Endothelial cell of umbilical vein (primary cell): ENCODE measurements around the gene MAP4K4. TPM values are rescaled to one million over a fixed set of nuclear protein-coding genes. Genes with fewer than 3 reads are reported as not detected.

ENCODE experiments used
- BruUV-seq: library from RNA; stranded (reverse); fragments of 400-500 nt; replicated peaks from 2 replicates; lab custom pipeline; 2021; lab: Mats Ljungman, UMichigan
- CTCF ChIA-PET: fragments of 300-600, 350-600 bp; sonication (Branson Sonifier 250); formaldehyde crosslinking; loops from one replicate; lab custom pipeline; 2021; ENCODE audit warnings: antibody characterized with exemption, inconsistent platforms; lab: Charles Lee
- POLR2A ChIA-PET: fragments of 300-600, 350-600 bp; sonication (Branson Sonifier 250); formaldehyde crosslinking; loops from one replicate; lab custom pipeline; 2021; ENCODE audit warnings: antibody characterized with exemption, inconsistent platforms; lab: Charles Lee
- DNase-seq: peaks from one replicate; pipeline ENCODE4 v3.0.0-alpha.2; 2011; ENCODE audit warnings: low read depth, low spot score
- FAIRE-seq: peaks from 2 replicates; lab custom pipeline; 2011; peaks lifted over from hg19 to GRCh38; lab: Jason Lieb, UNC
- H2AFZ ChIP-seq: 2 replicates; pipeline ENCODE4 v1.6.0; 2012; ENCODE audit warnings: low read depth, low read length, control low read depth, inconsistent platforms
- H3K27ac ChIP-seq: 2 replicates; pipeline ENCODE4 v1.5.1; 2011; ENCODE audit warnings: low read depth, mild to moderate bottlenecking, control low read depth, low read length, moderate library complexity; ENCODE audit not compliant: insufficient read depth
- H3K27me3 ChIP-seq, 2 experiments: 2 replicates each; pipeline versions ENCODE4 v1.6.0 to v1.6.1; 2011; ENCODE audit warnings: low read length in 2 of 2, mixed read lengths in 1 of 2; ENCODE audit not compliant: control insufficient read depth in 2 of 2, insufficient read depth in 2 of 2
- H3K36me3 ChIP-seq, 2 experiments: 2 replicates in 1 of 2; 3 replicates in 1 of 2; pipeline ENCODE4 v1.5.1; 2011; ENCODE audit warnings: low read length in 2 of 2, mild to moderate bottlenecking in 1 of 2, moderate library complexity in 1 of 2; ENCODE audit not compliant: control insufficient read depth in 2 of 2, insufficient read depth in 2 of 2; ENCODE audit errors: extremely low read depth in 1 of 2
- H3K4me1 ChIP-seq: 3 replicates; pipeline ENCODE4 v1.5.1; 2011; ENCODE audit warnings: mild to moderate bottlenecking, low read length; ENCODE audit not compliant: control insufficient read depth, insufficient read depth; ENCODE audit errors: extremely low read depth
- H3K4me2 ChIP-seq: 2 replicates; pipeline ENCODE4 v1.6.1; 2011; ENCODE audit warnings: low read length, control low read depth, mixed read lengths; ENCODE audit not compliant: insufficient read depth
- H3K4me3 ChIP-seq, 3 experiments: fragments of 200-600 bp in 1 of 3; sonication (generic), shearing (Covaris generic) in 1 of 3; replicated peaks in 1 of 3; 2 replicates each; pipeline ENCODE4 v1.5.1; 2011 to 2016; ENCODE audit warnings: control low read depth in 3 of 3, low read length in 3 of 3, mild to moderate bottlenecking in 2 of 3, inconsistent platforms in 1 of 3, low read depth in 1 of 3, moderate library complexity in 1 of 3; ENCODE audit not compliant: insufficient read depth in 1 of 3
- H3K79me2 ChIP-seq: 2 replicates; pipeline ENCODE4 v1.6.0; 2012; ENCODE audit warnings: low read length, inconsistent platforms; ENCODE audit not compliant: control insufficient read depth, insufficient read depth
- H3K9ac ChIP-seq: replicated peaks from 2 replicates; pipeline ENCODE3; 2011; ENCODE audit warnings: low read length, control low read depth; ENCODE audit not compliant: insufficient read depth; ENCODE audit errors: extremely low read depth
- H3K9me1 ChIP-seq: replicated peaks from 3 replicates; pipeline ENCODE4 v1.6.0; 2011; ENCODE audit warnings: mild to moderate bottlenecking, low read length; ENCODE audit not compliant: control insufficient read depth, insufficient read depth; ENCODE audit errors: extremely low read depth
- H3K9me3 ChIP-seq: replicated peaks from 2 replicates; pipeline ENCODE4 v1.5.1; 2012; ENCODE audit warnings: low read length, inconsistent platforms; ENCODE audit not compliant: control insufficient read depth, insufficient read depth
- H4K20me1 ChIP-seq: replicated peaks from 2 replicates; pipeline ENCODE3; 2011; ENCODE audit warnings: mild to moderate bottlenecking, low read length; ENCODE audit not compliant: control insufficient read depth, insufficient read depth; ENCODE audit errors: extremely low read depth
- CTCF ChIP-seq, 2 donors: IDR thresholded peaks; 1 replicate in 1 of 2; 2 replicates in 1 of 2; pipeline ENCODE4 v1.5.1; 2011; ENCODE audit warnings: low read length in 2 of 2, mild to moderate bottlenecking in 2 of 2, moderate library complexity in 2 of 2, control low read depth in 1 of 2, inconsistent platforms in 1 of 2, low read depth in 1 of 2; ENCODE audit not compliant: insufficient read depth in 1 of 2; ENCODE audit errors: extremely low read depth in 1 of 2
- EZH2 ChIP-seq: IDR thresholded peaks from 2 replicates; pipeline ENCODE4 v1.6.1; 2012; ENCODE audit warnings: borderline replicate concordance, low read depth, mild to moderate bottlenecking, moderate library complexity, low read length, inconsistent platforms; ENCODE audit not compliant: severe bottlenecking
- FOS ChIP-seq: IDR thresholded peaks from 2 replicates; pipeline ENCODE4 v1.6.1; 2011; ENCODE audit warnings: mild to moderate bottlenecking, low read length, moderate library complexity, borderline replicate concordance; ENCODE audit not compliant: insufficient read depth
- GATA2 ChIP-seq: IDR thresholded peaks from 2 replicates; pipeline ENCODE4 v1.7.0; 2011; ENCODE audit warnings: low read depth, mild to moderate bottlenecking, moderate library complexity, mixed read lengths, low read length; ENCODE audit not compliant: insufficient read length, insufficient read depth
- JUN ChIP-seq: IDR thresholded peaks from 2 replicates; pipeline ENCODE4 v1.6.1; 2011; ENCODE audit warnings: borderline replicate concordance, low read depth; ENCODE audit not compliant: insufficient read length, insufficient read depth
- MAX ChIP-seq: IDR thresholded peaks from 2 replicates; pipeline ENCODE4 v1.6.1; 2011; ENCODE audit not compliant: insufficient read depth, insufficient read length
- MYC ChIP-seq: IDR thresholded peaks from one replicate; pipeline ENCODE4 v1.6.1; 2011; ENCODE audit warnings: mild to moderate bottlenecking, low read depth, low read length
- POLR2A ChIP-seq: IDR thresholded peaks from 2 replicates; pipeline ENCODE4 v1.6.1; 2012; ENCODE audit warnings: low read depth, mild to moderate bottlenecking, control low read depth, low read length
- POLR2AphosphoS5 ChIP-seq: IDR thresholded peaks from 2 replicates; pipeline ENCODE4 v1.6.1; 2012; ENCODE audit warnings: low read depth, mild to moderate bottlenecking, control low read depth, low read length, moderate library complexity; ENCODE audit not compliant: insufficient read depth
- dilution Hi-C: fragments of 300-500 bp; cut with MboI; formaldehyde crosslinking; loops from one replicate; pipeline ENCODE4 v1.15.0; 2019; ENCODE audit warnings: low sequenced_read_pairs; ENCODE audit not compliant: extremely low pct_ligation_motif_present
- intact Hi-C: fragments of 100-400 bp; cut with micrococcal nuclease; formaldehyde crosslinking; loops from one replicate; pipeline ENCODE4 v1.10.0; 2022
- polyA plus RNA-seq, 4 experiments: library from polyadenylated mRNA; depleted of rRNA in 3 of 4; stranded (reverse) in 3 of 4; unstranded in 1 of 4; fragments of >200 nt; gene quantifications; 2 replicates each; pipeline versions ENCODE4 v1.2.1 to v1.2.3, GENCODE V29; 2011 to 2012; ENCODE audit warnings: missing spikeins in 1 of 4
- total RNA-seq: library from RNA; stranded (reverse); gene quantifications from 2 replicates; pipeline ENCODE4 v1.2.3, GENCODE V29; 2021

Gene MAP4K4
- total and polyA plus RNA-seq, 2 donors (not counting 3 experiments of a cell fraction or from before 2014, with no cell fraction given) = 79.4 to 269 TPM

DNA sequence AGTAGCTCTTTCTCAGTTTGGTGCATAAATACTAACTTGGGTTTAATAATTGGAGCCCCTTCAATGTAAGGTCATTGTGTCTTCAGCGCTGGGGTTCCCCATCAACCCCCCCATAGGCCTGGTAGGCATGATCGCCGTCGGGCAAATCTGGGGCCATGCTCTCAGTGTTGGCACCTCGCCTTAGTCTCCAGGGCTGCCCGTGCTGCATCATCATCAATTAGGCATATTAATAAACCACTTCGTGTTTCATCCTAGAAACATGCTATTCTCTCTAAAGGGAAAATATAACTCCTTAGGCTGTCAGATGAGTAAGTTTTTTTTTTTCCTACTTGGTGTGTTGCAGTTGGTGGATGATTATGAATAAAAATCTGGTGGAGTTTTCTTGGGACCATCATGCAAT lies 197.5 kb downstream of the MAP4K4 start:
- Histone ChIP-seq H2AFZ (no peak overlapping the region), H3K79me2 (no peaks in the 10 kb centered on the region), H3K27ac (no peak overlapping the region), H3K9me3 (no peaks in the 10 kb centered on the region), H3K4me3 (no peak overlapping the region), H3K9ac (no peak overlapping the region), H3K4me1 (no peaks in the 10 kb centered on the region), H4K20me1 (no peaks in the 10 kb centered on the region), H3K9me1 (no peaks in the 10 kb centered on the region), H3K36me3 (peaks cover 14 to 18% of the 10 kb centered on the region in 2 experiments), H3K27me3 (no peaks in the 10 kb centered on the region), H3K4me2 (no peak overlapping the region)
- ChIA-PET CTCF (interaction anchor here (1.4 to 2.2 kb wide), 4 partner anchors 8 to 548 kb away, joined by 3 to 14 read pairs (median 4); no protein-coding TSS in a partner anchor), POLR2A (no interaction called here)
- BruUV-seq = no TSS peak
- DNase-seq (no peak), FAIRE-seq (no peak)
- dilution Hi-C loops (no loop called here), intact Hi-C loops (no loop called here)
- TF ChIP-seq CTCF (IDR thresholded peaks at IDR 0.05; ENCODE audit: extremely low read depth in 1 of 2, insufficient read depth in 1 of 2, low read depth in 1 of 2, low read length in 2 of 2) (no peak), EZH2 (no peak), MYC (no peak), MAX (no peak), FOS (no peak), GATA2 (no peak), POLR2A (no peak), JUN (no peak), POLR2AphosphoS5 (no peak)
